T-helper 22 cell (primary cell): ENCODE data around the gene SHISAL1.
"Not testable (repeated sequence)": the region's sequence is repeated elsewhere in the genome, so short reads cannot be mapped to it uniquely, and the experiment has no call there.

Experiments
- DNase-seq: peaks from one replicate; pipeline ENCODE4 v3.0.0-alpha.2; 2020; ENCODE audit warnings: low read depth

Gene SHISAL1

GRCh38 chr22:44328326-44328725, 15.6 kb upstream of the SHISAL1 start:
- no peak for DNase-seq

GRCh38 chr22:44326491-44326885, 13.7 kb upstream of the SHISAL1 start:
- no peak for DNase-seq

GRCh38 chr22:44325718-44326490, 13.2 kb upstream of the SHISAL1 start:
- no peak for DNase-seq

- not testable (repeated sequence) for DNase-seq
Observed at GRCh38 chr22:44323140-44323790, 10.5 kb upstream of the SHISAL1 start.

GRCh38 chr22:44319685-44320084, 6.9 kb upstream of the SHISAL1 start:
- DNase-seq, result no peak

GRCh38 chr22:44318751-44319150, 6.0 kb upstream of the SHISAL1 start:
- no peak for DNase-seq

DNA sequence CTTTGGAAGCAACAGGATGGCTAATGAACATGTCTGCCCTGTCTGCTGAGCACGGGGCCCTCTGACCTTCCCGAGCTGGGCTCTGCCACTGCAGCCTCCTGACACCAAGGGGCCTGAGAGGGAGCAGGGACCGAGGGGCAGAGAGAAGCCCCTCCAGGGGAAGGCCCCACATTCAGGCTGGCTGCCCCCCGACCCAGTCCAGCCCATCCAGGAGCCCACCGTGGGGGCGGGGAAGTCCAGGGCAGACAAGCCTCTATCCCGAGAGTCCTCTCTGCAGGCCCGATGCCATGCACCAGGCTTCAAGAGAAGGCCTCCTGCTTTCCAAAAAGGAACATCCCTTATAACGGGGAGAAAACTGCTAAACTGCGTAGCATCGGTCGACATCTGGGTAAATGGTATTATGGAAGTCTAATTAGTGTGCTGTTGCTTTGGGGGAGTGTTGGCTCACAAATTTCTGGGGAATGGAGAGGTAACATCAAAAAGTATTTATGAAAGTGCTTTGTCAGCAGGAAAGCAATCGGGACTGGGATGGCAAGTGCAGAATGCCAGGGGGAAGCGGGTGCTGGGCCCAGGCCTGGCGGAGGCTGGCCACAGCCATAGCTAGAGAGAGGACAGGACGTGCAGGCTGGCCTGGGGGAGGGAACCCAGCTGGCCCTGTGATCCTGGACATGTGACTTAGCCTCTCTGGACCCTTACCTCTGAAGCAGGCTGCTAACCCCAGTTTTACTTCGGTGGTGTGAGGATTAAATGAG, 5.3 kb upstream of the SHISAL1 start:
- no peak for DNase-seq

- no peak for DNase-seq
Observed at GRCh38 chr22:44317123-44317444, 4.3 kb upstream of the SHISAL1 start.

DNA sequence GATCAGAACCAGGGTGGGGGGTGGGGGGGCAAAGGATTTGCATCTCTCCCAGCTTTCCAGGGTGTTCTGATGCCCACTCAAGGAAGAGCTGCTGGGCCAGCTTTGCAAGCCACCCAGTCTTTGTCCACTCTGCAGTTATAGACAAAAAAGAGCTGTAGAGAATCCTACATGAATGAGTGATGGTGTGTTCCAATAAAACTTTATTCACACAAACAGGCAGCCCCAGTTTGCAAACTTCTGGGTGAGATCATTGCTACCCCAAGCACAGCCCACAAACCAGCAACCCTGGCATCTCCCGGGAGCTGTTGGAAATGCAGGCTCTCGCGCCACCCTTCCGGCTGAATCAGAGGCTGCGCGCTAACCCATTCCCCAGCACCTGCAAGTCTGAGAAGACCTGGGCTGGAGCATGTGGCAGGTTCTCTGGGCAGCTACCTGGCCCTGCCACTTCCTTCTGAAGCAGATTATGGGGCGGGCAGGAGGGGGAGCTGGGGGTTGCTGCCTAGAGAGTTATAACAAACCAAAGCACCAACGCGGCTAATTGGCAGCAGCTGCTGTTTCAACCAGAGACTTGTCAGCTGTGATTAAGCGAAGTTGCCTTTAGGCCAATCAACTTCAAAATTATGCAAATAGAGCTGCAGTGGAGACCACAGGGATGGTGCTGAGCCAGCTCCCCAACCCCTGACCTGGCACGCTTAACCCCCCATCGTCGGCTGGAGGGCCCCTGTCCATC, 3.8 kb upstream of the SHISAL1 start:
- no peak for DNase-seq

- DNase-seq, result no peak
Observed at GRCh38 chr22:44314425-44315067, 1.8 kb upstream of the SHISAL1 start.

DNA sequence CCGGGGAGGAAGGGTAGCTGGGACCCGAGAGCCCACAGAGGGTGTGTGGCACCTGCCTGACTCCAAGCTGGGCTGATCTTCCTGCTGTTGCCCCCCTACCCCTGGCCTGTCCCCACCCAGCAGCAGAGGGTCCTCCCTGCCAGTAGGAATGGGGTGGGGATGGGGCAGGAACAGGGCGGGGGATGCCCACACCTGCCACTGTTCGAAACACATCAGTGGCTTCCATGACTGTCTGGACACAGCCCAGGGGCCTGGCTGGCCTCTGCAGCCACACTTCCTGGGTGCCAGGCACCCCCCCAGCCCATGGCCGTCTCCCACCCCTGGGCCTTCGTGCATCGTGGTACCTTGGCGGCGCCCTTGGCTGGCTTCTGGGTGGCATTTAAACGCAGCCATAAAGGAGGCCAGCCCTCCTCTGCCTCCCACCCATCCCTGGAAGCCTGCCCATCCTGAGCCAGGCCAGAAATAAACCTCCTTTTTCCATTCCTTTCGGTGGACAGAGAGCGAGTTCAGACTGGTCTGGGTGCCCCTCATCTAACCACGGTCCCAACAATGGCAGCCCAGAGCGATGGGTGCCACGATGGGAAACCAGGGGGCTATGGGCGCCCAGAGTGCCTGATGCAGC, 745 bp upstream of the SHISAL1 start:
- DNase-seq, result no peak

- DNase-seq, result no peak
Observed at GRCh38 chr22:44311855-44312170, 938 bp downstream of the SHISAL1 start.

DNA sequence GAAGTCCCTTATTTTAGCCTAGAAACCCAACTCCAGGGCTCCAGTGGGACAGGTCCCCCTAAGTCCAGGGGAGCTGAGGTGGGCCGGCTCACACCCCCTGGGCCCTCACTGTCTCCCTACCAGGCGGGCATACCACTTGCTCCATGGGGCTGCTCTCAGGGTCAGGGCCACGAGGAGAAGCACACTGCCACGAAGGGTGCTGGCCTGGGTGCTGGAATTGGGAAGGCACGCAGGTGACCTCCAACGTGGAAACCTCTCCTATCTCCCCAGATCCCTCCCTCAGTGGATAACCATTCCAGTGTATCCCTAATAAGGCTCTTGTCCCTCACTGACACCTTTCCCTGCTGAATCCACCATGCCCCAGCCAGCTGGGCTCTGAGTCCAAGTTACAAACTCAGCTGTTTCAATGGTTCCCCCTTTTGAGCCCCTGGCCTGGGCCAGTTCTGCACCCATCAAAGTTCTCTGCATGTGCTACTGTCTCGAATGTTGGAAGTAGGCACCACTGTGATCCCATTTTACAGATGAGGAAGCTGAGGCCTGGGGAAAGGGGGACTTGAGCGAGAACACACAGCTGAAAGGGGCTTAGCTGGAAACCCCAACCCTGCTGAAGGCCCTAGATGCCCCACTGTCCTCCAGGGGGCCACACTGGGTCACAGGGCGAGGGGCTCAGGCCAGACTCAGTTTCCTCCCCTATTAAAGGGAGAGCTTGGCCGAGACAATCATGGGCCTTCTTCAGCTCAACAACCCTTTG, 1.5 kb downstream of the SHISAL1 start:
- DNase-seq, result no peak

DNA sequence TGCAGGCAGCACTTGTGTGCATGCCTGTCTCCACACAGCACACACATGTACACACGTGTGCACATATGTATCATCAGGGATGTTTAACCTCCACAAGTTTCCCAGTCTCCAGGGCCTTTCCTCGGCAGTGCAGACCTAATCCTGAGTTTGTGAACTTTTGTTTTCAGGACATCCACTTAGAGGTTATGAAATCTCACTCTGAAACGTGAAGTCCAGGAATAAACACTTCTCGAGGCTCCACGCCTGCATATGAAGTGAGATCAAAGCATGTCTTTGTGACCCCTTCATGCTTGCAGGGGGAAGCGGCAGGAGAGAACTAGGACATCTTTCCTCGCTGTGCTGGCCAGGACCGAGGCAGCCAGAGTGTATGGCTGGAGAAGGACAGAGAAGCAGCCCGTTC, 3.1 kb downstream of the SHISAL1 start:
- no peak for DNase-seq

- DNase-seq, result no peak
Observed at GRCh38 chr22:44309137-44309536, 3.6 kb downstream of the SHISAL1 start.

- no peak for DNase-seq
Observed at GRCh38 chr22:44307509-44308169, 5.1 kb downstream of the SHISAL1 start.

DNA sequence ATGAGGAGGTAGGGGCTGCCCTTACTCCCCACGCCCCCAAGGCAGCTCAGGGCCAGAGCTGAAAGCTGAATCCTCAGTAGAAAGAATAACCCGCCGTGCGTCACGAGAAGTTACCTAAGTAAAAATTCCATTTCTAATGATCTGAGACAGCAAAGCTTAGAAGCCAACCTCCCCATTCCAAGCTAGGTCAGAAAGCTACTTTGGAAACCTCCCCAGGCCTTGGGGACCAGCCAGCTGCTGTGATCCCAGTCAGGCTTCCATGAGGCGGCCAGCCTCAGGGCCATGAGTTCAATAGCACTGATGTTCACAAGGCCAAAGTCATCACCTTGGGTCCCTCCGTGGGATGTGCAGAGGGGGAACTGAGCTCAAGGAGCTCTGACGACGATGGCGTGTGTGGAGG, 6.9 kb downstream of the SHISAL1 start:
- DNase-seq, result no peak

- DNase-seq, result no peak
Observed at GRCh38 chr22:44305455-44305854, 7.3 kb downstream of the SHISAL1 start.

GRCh38 chr22:44304911-44305310, 7.8 kb downstream of the SHISAL1 start:
- DNase-seq, result no peak

DNA sequence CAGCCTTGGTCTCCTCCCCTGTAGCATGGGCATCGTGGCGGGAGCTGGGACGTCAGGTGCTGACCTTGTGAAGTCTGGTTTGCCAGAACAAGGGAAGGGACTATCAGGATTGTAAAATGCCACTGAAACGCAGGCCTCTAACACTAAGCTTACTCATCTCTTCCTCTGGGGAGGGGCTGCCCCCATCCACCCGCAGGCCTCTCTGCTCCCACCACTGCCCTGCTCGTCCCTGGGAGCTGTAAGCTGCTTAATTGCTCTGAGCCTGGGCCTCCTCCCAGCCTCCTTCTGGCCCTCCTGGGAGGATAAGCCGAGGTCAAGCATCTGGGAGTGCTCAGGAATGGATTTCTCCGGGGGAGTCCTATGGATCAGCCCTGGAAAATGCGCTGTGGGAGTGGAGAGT, 8.4 kb downstream of the SHISAL1 start:
- no peak for DNase-seq
